ENCODE results near the gene GAPDH.
"Not testable (repeated sequence)": the region's sequence is repeated elsewhere in the genome, so short reads cannot be mapped to it uniquely, and the experiment has no call there.

GAPDH gene

DNA sequence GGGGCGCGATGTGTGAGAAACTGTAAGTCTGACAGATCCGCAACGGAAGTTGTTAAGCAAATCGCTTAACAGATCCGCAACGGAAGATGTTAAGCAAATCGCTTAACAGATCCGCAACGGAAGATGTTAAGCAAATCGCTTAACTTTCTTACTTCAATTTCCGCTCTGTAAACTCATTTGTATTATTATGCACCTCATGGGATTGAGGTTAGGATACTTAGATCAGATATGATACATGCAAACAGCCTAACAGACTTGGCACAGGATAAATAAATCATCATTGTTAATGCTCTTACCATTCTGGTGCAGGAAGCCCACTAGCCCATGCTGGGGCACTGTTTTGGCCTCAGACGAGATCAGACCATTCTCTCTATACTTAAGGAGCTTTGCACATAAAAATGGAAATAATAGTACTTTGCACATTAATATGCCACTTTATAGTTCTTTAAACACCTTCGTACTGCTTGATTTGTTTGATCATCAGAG, 40.0 kb upstream of the GAPDH start:
- H3K4me3 ChIP-seq (replicated peaks; ENCODE audit: low read depth, low read length), result peak overlapping the region; percentile 81
- TF ChIP-seq, protein P1, sequence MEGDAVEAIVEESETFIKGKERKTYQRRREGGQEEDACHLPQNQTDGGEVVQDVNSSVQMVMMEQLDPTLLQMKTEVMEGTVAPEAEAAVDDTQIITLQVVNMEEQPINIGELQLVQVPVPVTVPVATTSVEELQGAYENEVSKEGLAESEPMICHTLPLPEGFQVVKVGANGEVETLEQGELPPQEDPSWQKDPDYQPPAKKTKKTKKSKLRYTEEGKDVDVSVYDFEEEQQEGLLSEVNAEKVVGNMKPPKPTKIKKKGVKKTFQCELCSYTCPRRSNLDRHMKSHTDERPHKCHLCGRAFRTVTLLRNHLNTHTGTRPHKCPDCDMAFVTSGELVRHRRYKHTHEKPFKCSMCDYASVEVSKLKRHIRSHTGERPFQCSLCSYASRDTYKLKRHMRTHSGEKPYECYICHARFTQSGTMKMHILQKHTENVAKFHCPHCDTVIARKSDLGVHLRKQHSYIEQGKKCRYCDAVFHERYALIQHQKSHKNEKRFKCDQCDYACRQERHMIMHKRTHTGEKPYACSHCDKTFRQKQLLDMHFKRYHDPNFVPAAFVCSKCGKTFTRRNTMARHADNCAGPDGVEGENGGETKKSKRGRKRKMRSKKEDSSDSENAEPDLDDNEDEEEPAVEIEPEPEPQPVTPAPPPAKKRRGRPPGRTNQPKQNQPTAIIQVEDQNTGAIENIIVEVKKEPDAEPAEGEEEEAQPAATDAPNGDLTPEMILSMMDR (IDR thresholded peaks at IDR 0.05; ENCODE audit: low read length, missing control alignments), result peak; percentile 16
- DNase-seq (ENCODE audit: low read depth), result no peak

DNA sequence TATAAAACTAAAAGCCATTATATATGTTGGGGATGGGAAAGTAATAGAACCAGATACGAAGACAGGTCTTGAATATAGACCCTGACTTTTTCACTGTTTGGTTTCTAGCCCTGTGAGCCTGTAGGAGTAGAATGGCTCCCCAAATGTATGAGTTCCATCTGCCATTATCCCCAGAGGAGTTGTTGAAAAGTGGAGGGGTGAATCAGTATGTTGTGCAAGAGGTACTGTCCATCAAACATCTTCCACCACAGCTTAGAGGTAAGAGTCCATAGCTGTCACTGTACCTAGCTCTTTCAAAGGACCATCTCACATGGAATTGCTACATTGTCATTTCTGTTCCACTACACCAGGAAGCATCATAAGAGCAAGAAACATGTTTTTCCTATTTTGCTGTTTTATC, 39.3 kb upstream of the GAPDH start:
- TF ChIP-seq, protein P1 (IDR thresholded peaks at IDR 0.05; ENCODE audit: low read length, missing control alignments), result no peak
- peak overlapping the region; percentile 81 for H3K4me3 ChIP-seq (replicated peaks; ENCODE audit: low read depth, low read length)
- DNase-seq (ENCODE audit: low read depth), result no peak

DNA sequence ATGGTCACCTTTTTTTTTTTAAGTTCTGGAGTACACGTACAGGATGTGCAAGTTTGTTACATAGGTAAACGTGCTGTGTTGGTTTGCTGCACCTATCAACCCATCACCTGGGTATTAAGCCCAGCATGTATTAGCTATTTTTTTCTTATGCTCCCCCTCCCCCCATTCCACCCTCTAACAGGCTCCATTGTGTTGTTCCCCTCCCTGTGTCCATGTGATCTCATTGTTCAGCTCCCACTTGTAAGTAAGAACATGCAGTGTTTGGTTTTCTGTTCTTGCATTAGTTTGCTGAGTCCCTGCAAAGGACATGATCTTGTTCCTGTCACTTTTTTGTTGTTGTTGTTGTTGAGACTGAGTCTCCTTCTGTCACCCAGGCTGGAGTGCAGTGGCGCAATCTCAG, 37.0 kb upstream of the GAPDH start:
- not testable (repeated sequence) for DNase-seq (ENCODE audit: low read depth); H3K4me3 ChIP-seq (replicated peaks; ENCODE audit: low read depth, low read length)

DNA sequence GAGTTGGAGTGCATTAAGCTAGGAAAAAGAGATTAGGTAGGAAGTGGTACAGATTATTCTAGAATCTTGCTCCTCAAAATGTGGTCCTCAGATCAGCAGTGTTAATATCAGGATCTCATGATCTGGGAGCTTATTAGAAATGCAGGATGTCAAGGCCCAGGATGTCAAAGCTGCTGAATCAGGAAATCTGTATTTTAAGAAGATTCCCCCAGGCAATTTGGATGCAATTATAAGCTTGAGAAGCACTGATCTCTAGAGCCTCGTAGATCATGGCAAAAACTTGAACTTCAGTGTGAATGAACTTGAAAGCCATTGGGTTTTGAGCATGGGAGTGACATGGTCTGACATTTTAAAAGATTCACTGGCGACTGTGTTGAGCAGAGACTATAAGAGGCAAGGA, 33.9 kb upstream of the GAPDH start:
- no peak for DNase-seq (ENCODE audit: low read depth)
- no peak overlapping the region for H3K4me3 ChIP-seq (replicated peaks; ENCODE audit: low read depth, low read length)
- TF ChIP-seq, protein P1 (IDR thresholded peaks at IDR 0.05; ENCODE audit: low read length, missing control alignments), result no peak

DNA sequence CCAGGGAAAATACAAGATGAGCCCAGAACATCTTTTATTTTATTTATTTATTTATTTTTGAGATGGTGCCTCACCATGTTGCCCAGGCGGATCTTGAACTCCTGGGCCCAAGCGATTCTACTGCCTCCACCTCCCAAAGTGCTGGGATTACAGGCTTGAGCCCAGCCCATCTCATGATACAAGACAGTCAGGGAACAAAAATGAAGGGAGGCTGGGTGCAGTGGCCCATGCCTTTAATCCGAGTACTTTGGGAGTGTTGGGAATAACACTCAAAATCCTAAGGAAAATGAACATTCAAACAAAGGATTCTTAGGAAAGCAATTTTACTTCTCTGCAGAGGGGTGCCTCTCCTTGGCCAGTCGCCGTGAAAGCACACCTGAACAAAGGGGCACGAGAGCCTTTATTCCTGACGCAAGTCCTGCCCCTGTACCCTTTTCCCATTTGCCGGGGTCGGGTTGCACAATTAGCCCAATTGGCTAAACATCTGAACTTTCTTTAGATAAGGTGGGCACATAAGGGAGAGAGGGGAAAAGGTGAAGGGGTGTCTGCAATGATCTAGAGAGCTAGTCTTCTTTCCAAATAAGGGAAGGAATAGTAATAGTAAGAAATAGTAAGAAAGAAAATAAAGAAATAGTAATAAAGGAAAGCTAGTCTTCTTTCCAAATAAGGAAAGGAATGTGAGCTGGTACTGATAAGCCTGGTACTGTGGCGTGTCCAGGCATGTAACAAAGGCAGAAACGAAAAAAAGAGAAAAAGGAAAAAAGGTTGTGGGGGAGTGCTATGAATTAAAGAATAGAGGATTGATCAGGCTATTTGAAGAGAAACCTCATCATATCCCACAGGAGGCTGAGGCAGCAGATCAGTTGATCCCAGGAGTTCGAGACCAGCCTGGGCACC, 27.0 kb upstream of the GAPDH start:
- TF ChIP-seq, protein P1 (IDR thresholded peaks at IDR 0.05; ENCODE audit: low read length, missing control alignments), result no peak
- DNase-seq (ENCODE audit: low read depth), result peak; percentile 64

DNA sequence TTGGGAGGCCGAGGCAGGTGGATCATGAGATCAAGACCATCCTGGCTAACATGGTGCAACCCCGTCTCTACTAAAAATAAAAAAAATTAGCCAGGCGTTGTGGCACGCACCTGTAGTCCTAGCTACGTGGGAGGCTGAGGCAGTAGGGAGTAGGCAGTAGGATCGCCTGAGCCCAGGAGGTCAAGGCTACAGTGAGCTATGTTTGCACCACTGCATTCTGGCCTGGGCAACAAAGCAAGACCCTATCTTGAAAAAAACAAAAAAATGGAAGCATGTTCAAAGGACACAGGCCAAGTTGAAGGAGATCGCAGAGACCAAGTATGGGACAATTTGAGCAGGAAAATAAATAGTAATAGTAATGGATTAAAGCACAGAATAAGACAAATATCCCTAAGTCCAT, 26.2 kb upstream of the GAPDH start:
- DNase-seq (ENCODE audit: low read depth), result no peak
- no peak overlapping the region for H3K4me3 ChIP-seq (replicated peaks; ENCODE audit: low read depth, low read length)
- TF ChIP-seq, protein P1 (IDR thresholded peaks at IDR 0.05; ENCODE audit: low read length, missing control alignments), result no peak

More for the DNA sequence above, 27.0 kb upstream of the GAPDH start:
- H3K4me3 ChIP-seq (replicated peaks; ENCODE audit: low read depth, low read length), result no peak overlapping the region

DNA sequence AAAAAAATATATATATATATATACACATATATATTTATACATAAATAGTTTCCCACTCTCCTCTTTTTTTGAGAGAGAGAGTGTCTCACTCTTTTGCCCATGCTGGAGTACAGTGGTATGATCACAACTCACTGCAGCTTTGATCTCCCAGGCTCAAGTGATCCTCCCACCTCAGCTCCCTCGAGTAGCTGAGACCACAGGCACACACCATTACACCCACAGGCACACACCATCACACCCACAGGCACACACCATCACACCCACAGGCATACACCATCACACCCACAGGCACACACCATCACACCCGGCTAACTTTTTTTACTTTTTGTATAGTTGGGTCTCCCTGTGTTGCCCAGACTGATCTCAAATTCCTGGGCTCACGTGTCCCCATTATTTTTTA, 14.1 kb upstream of the GAPDH start:
- TF ChIP-seq, protein P1 (IDR thresholded peaks at IDR 0.05; ENCODE audit: low read length, missing control alignments), result no peak
- DNase-seq (ENCODE audit: low read depth), result no peak
- H3K4me3 ChIP-seq (replicated peaks; ENCODE audit: low read depth, low read length), result no peak overlapping the region
